Muscle of leg (tissue), 11 donors: ENCODE measurements around the gene MSMP. TPM values are rescaled to one million over a fixed set of nuclear protein-coding genes. Genes with fewer than 3 reads are reported as not detected.

Experiments used
- DNase-seq: peaks from one replicate; pipeline ENCODE4 v3.0.0; 2013
- H3K27ac ChIP-seq: one replicate; pipeline ENCODE4 v1.5.1; 2013; ENCODE audit warnings: mild to moderate bottlenecking, low read length, control low read depth
- H3K27me3 ChIP-seq: one replicate; pipeline ENCODE4 v1.6.1; 2013; ENCODE audit warnings: low read length; ENCODE audit not compliant: control insufficient read depth, insufficient read depth
- H3K36me3 ChIP-seq: one replicate; pipeline ENCODE4 v1.6.1; 2013; ENCODE audit warnings: low read length; ENCODE audit not compliant: control insufficient read depth, insufficient read depth
- H3K4me1 ChIP-seq: one replicate; pipeline ENCODE4 v1.6.1; 2013; ENCODE audit warnings: low read length; ENCODE audit not compliant: control insufficient read depth, insufficient read depth
- H3K4me3 ChIP-seq: one replicate; pipeline ENCODE4 v1.5.1; 2013; ENCODE audit warnings: low read length, control low read depth
- H3K9me3 ChIP-seq: replicated peaks from 2 replicates; pipeline ENCODE4 v1.6.1; 2013; ENCODE audit warnings: low read depth, low read length; ENCODE audit not compliant: control insufficient read depth
- WGBS: methylation state at CpG from one replicate; pipeline ENCODE4 v1.1.5; 2013; ENCODE audit warnings: missing lambda C conversion rate; ENCODE audit not compliant: insufficient coverage; 5-methylcytosine and 5-hydroxymethylcytosine counted together
- polyA plus RNA-seq, 8 donors: library from polyadenylated mRNA; unstranded; fragments of 120-200 nt; gene quantifications; one replicate each; pipeline versions ENCODE4 v1.2.1 to v1.2.3, GENCODE V29; 2013; ENCODE audit warnings: inconsistent platforms in 1 of 8, low replicate concordance in 1 of 8; ENCODE audit not compliant: insufficient read length in 8 of 8, insufficient read depth in 1 of 8
- total RNA-seq: library from RNA; stranded (reverse); fragments of 120-200 nt; gene quantifications from one replicate; pipeline ENCODE4 v1.2.4, GENCODE V29; 2013

Gene MSMP
- total and polyA plus RNA-seq, 9 donors: 0.18 to 0.50 (median 0.42) TPM; not detected in 6

DNA sequence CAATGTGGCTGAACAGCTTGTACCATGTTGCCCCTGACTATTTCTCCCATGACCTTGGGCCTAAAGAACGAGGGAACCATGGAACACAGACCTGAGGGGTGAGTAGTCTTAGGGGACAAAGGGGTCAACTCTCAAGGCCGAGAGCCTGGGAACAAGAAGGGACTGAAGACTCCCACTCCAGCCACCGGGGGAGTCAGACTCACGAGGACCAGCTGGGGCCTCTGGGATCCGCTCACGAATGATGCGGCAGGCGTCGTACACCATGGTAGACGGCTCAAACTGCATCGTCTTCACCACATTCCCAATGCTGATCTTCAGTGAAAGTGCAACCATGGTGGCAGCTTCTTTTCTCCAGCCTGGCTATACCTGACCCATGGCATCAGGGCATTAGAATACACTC, 28.7 kb downstream of the MSMP start:
- Histone ChIP-seq H3K4me1 (peaks cover 38% of the 10 kb centered on the region), H3K36me3 (peaks cover 71% of the 10 kb centered on the region), H3K27ac (no peak overlapping the region)

DNA sequence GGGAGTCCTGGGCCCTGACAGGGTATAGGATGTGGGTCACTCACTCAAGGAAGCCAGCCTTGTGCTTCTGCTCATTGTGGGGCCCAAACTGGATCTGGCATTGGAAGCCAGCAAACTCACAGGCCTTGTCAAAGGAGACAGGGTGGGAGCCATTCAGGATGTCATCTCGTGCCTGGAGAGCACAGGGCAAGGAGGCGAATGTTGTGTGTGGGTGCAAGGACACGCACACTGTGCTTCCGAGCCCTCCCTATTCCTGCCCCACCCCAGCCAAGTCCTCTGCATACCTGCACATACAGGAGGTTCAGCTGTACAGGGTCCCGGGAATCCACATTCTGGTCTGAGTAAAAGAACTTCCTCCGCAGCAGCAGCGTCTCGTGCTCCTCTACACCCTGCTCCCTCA, 30.2 kb downstream of the MSMP start:
- Histone ChIP-seq H3K27ac (no peak overlapping the region), H3K4me1 (peaks cover 25% of the 10 kb centered on the region), H3K36me3 (peaks cover 81% of the 10 kb centered on the region), H3K4me3 (no peak overlapping the region), H3K9me3 (no peaks in the 10 kb centered on the region), H3K27me3 (no peaks in the 10 kb centered on the region)
- no peak for DNase-seq
- 91% methylated on average over 4 of the region's 8 CpGs for WGBS

More for the DNA sequence above, 28.7 kb downstream of the MSMP start:
- 93% methylated on average over 6 of the region's 11 CpGs for WGBS
- Histone ChIP-seq H3K4me3 (no peak overlapping the region), H3K9me3 (no peaks in the 10 kb centered on the region), H3K27me3 (no peaks in the 10 kb centered on the region)
- no peak for DNase-seq

DNA sequence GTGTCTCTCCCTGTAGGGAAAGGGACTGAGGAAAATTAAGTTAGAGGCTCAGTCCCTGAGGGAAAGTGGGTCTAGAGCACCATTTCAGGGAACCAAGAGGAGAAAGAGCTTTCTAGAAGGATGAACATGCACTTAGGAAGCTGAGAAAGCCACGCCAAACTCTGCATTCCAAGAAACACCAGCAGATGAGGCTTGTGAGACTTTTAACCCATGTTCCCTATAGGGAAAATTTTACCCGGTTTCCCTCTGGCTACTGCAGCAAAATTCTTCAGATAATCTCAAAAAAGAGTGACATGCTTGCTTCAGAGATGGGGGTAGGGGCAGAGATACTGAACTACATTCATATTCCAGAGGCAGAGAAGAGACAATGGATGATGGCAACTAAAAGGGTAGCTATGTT, 30.6 kb downstream of the MSMP start:
- peaks cover 86% of the 10 kb centered on the region for H3K36me3 ChIP-seq
- H3K27me3 ChIP-seq: no peaks in the 10 kb centered on the region
- no peaks in the 10 kb centered on the region for H3K9me3 ChIP-seq
- WGBS: no CpG with 5 or more reads among the region's 2 CpGs
- peaks cover 21% of the 10 kb centered on the region for H3K4me1 ChIP-seq
- H3K27ac ChIP-seq: no peak overlapping the region
- no peak for DNase-seq
- no peak overlapping the region for H3K4me3 ChIP-seq

DNA sequence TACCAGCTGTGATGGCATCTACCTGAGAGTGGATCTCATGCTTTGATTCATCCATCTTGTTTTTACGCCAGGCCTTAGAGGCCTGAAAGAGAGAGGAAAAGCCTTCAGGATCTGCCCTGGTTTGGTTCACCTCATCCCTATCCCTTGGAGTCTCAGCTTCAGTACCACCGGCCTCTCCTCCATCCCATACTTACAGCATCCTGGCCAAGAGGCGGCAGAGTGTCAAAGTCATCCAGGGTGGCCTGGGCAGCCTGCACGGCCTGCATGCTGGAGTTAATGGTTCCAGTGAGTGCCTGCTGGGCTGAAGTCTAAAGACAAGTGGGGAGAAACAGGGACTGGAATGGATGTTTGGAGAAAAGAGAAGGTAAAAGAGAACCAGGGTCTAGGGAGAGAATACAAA, 34.5 kb downstream of the MSMP start:
- no peaks in the 10 kb centered on the region for H3K9me3 ChIP-seq
- no peak overlapping the region for H3K4me3 ChIP-seq
- no peaks in the 10 kb centered on the region for H3K4me1 ChIP-seq
- H3K27me3 ChIP-seq: no peaks in the 10 kb centered on the region
- no peak for DNase-seq
- 92% methylated on average over 2 of the region's 4 CpGs for WGBS
- peaks cover 92% of the 10 kb centered on the region for H3K36me3 ChIP-seq
- no peak overlapping the region for H3K27ac ChIP-seq

DNA sequence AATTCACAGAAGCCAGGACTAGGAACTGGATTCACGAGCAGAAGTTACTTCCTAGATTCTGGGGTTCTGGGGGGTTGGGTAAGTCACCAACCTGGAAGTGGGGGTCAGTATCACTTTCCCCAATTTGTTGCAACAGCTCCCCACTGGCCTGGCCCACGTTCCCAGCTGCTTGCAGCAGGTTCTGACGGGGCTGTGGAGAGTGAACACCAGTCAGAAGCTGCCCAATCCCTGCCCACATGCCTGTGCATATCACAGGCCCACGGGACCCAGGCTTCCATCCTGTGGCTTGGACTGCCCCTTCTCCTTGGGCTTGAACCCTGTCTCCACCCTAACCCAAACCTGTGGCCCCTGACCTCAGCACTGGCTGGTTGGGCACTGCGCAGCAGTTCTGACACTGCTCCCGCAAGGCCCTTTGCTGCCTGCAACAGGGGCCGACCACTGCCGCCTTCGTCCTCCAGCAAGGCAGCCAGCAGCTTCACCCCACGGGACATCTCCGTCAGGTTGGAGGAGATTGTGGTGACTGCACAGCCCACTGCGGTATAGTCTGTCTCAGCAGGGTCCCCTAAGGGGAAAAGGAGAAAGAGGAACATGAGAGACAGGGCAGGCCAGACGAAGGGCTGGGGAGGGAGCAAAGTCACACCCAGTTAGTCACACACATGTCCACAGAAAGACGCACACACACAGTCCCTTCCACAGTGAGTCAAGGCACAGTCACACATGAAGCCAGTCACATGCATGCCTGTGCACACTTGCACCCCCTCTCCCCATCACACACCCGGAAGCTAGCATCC, 35.2 kb downstream of the MSMP start:
- 92% methylated on average over 12 of the region's 15 CpGs for WGBS
- no peak overlapping the region for H3K27ac ChIP-seq
- peaks cover 92% of the 10 kb centered on the region for H3K36me3 ChIP-seq

DNA sequence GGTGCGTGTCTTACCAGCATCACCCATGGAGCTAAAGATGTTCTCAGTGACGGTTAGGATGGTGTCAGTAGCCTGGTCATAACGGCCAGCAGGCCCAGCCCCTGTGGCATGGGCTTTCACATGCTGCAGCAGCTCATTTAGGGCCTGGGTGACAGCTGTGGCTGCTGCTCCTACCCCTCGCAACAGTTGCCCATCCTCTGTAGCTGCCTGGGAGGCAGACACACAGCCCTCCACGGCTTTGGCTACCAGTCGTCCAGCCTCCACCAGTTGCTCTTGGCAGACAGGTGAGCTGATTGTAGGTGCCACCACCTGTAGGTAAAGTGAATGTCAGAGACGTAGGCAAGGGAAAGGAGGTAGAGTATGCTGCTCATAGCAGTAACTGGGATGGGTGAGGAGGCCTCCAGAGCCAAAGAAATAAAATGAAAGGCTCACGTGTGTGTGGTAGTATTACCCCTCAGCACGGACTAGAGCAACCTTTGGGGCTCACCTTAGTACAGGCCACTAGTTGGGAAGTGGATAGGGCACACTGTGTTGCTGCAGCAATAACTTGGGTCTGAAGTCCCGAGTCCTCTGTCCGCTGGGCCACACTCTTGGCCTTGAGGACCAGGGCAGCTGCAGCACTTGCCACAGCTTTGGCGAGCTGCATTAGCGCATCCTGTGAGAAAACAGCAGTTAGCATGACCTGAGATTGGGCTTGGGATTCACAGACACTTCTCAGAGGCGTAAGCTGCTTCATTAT, 36.8 kb downstream of the MSMP start:
- no peaks in the 10 kb centered on the region for H3K9me3 ChIP-seq
- 96% methylated on average over 14 of the region's 14 CpGs for WGBS
- no peaks in the 10 kb centered on the region for H3K4me1 ChIP-seq
- peaks cover 91% of the 10 kb centered on the region for H3K36me3 ChIP-seq
- no peaks in the 10 kb centered on the region for H3K27me3 ChIP-seq
- no peak overlapping the region for H3K4me3 ChIP-seq
- no peak for DNase-seq
- H3K27ac ChIP-seq: no peak overlapping the region

More for the DNA sequence above, 35.2 kb downstream of the MSMP start:
- H3K27me3 ChIP-seq: no peaks in the 10 kb centered on the region
- no peak for DNase-seq
- H3K4me3 ChIP-seq: no peak overlapping the region
- H3K4me1 ChIP-seq: no peaks in the 10 kb centered on the region
- no peaks in the 10 kb centered on the region for H3K9me3 ChIP-seq

DNA sequence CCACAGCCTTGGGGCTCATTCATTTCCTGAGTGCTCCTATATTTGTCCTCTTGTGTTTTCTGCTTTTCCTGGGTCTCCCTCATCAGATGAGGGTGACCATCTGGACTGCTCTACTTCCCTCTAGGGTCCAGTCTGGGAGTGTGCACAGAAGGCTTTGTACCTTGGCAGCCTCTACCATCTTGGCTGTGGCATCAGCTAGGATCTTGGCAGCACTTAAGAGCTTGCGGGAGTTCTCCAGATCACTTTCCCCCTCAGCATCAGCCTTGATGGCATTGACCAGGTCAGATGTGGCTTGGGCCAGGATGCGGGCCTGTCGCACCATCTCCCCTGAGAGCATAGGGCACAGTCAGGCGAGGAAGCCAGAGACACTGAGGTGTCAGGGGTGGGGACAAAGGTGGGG, 37.8 kb downstream of the MSMP start:
- Histone ChIP-seq H3K4me3 (no peak overlapping the region), H3K4me1 (no peaks in the 10 kb centered on the region), H3K27me3 (no peaks in the 10 kb centered on the region), H3K9me3 (no peaks in the 10 kb centered on the region), H3K27ac (no peak overlapping the region), H3K36me3 (peaks cover 90% of the 10 kb centered on the region)
- WGBS: 92% methylated on average over 4 of the region's 4 CpGs
- no peak for DNase-seq

DNA sequence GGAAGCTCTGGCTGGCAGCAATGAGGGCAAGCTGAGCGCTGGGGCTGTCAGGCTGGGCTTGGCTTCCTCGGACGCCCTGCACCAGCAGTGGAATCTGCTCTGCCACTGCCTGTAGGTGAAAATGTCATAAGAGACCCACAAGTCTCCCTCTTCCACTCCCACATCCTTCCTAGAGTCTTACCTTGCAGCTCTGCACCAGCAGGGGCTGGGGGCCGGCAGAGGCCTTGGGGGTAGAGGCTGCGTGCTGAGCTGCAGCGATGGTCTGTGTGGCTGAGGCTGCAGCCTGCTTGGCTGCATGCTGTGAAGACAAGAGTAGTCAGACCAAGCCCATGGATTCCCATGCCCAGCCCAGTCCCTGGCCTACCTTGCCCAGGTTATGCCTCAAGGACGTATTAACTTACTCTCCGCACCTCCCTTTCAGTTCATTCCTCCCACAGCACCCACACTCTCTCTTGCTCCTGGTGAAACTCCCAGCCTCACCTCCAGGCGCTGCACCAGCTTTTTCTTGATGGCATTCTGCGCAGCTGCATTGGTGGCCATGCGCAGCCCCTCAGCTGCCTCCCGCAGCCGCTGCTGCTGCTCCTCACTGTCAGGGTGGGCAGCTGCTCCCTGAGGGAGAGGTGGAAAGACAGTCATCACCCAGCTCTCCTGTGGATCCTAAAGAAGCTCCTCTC, 39.4 kb downstream of the MSMP start:
- H3K9me3 ChIP-seq: no peaks in the 10 kb centered on the region
- WGBS: 93% methylated on average over 6 of the region's 13 CpGs
- H3K27me3 ChIP-seq: no peaks in the 10 kb centered on the region
- H3K36me3 ChIP-seq: peaks cover 88% of the 10 kb centered on the region
- no peaks in the 10 kb centered on the region for H3K4me1 ChIP-seq
- H3K27ac ChIP-seq: no peak overlapping the region
- no peak for DNase-seq
- no peak overlapping the region for H3K4me3 ChIP-seq

DNA sequence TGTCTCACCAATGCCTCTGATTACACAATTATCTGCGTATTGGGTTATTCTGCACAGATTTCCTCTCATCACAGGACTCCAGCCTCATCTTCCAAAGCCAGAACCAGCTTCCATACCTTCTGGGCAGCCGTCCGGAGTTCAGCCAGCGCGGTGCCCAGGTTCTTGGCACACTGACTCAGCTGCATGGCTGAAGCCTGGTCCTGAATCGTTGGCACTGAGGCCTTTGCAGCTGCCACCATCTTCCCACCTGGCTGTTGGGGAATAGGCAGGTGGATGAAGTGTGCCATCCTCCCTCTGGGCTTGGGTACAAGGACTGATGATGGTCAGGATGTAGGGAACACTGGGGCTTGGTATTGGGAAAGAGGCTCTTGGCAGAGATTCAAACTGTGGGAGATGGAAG, 40.0 kb downstream of the MSMP start:
- peaks cover 85% of the 10 kb centered on the region for H3K36me3 ChIP-seq
- 90% methylated on average over 3 of the region's 6 CpGs for WGBS

DNA sequence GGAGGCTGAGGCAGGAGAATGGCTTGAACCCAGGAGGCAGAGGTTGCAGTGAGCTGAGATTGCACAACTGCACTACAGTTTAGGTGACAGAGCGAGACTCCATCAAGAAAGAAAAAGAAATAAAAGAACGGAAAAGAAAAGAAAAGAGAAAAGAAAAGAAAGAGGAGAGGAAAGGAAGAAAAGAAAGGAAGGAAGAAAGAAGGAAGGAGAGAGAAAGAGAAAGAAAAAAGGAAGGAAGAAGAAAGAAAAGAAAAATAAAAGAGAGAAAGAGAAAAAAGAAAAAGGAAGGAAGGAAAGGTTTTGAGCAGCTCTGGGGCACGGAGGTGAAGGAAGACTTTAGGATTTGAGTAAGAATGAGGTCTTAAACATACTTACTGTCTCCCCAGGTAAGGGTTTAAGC, 40.5 kb downstream of the MSMP start:
- WGBS: 100% methylated on average over 1 of the region's 3 CpGs
- Histone ChIP-seq H3K27ac (no peak overlapping the region), H3K9me3 (no peaks in the 10 kb centered on the region), H3K4me1 (no peaks in the 10 kb centered on the region), H3K27me3 (no peaks in the 10 kb centered on the region), H3K36me3 (peaks cover 85% of the 10 kb centered on the region), H3K4me3 (no peak overlapping the region)
- no peak for DNase-seq

More for the DNA sequence above, 40.0 kb downstream of the MSMP start:
- no peak for DNase-seq
- no peaks in the 10 kb centered on the region for H3K27me3 ChIP-seq
- H3K9me3 ChIP-seq: no peaks in the 10 kb centered on the region
- H3K27ac ChIP-seq: no peak overlapping the region
- no peak overlapping the region for H3K4me3 ChIP-seq
- no peaks in the 10 kb centered on the region for H3K4me1 ChIP-seq
